Tibial artery (tissue), 4 donors: ENCODE data around the gene PBX4.
"Not testable (repeated sequence)": the region's sequence is repeated elsewhere in the genome, so short reads cannot be mapped to it uniquely, and the experiment has no call there.

Source experiments
- DNase-seq, 2 donors: peaks; one replicate each; pipeline ENCODE4 v3.0.0-alpha.2; 2019
- H3K27ac ChIP-seq, 2 donors: fragments of 200-600 bp; sonication (generic) in 1 of 2; 1 replicate in 1 of 2; 2 replicates in 1 of 2; pipeline ENCODE4 v1.5.1; 2018 to 2019; ENCODE audit warnings: mild to moderate bottlenecking in 1 of 2
- H3K27me3 ChIP-seq, 2 donors: fragments of 200-600 bp; sonication (generic) in 1 of 2; one replicate each; pipeline versions ENCODE4 v1.5.1 to v1.6.0; 2016 to 2019
- H3K36me3 ChIP-seq, 3 donors: fragments of 200-600 bp; sonication (generic) in 2 of 3; one replicate each; pipeline ENCODE4 v1.5.1; 2016 to 2019; ENCODE audit warnings: mild to moderate bottlenecking in 2 of 3
- H3K4me1 ChIP-seq, 4 donors: fragments of 200-600 bp; sonication (generic) in 2 of 4; 1 replicate in 3 of 4; 2 replicates in 1 of 4; pipeline ENCODE4 v1.5.1; 2016 to 2019
- H3K4me3 ChIP-seq, 2 donors: fragments of 200-600 bp; sonication (generic) in 1 of 2; 1 replicate in 1 of 2; 2 replicates in 1 of 2; pipeline ENCODE4 v1.5.1; 2018 to 2019; ENCODE audit warnings: mild to moderate bottlenecking in 2 of 2
- H3K9me3 ChIP-seq, 3 donors: fragments of 200-600 bp; sonication (generic) in 1 of 3; one replicate each; pipeline ENCODE4 v1.5.1; 2016 to 2019
- CTCF ChIP-seq, 2 experiments: fragments of 200-600 bp in 1 of 2; fragments of 450-650 bp in 1 of 2; IDR thresholded peaks; one replicate each; pipeline ENCODE4 v1.5.1; 2017 to 2019; ENCODE audit warnings: antibody characterized with exemption in 2 of 2, mild to moderate bottlenecking in 1 of 2, moderate library complexity in 1 of 2
- intact Hi-C: fragments of 100-400 bp; cut with DNase I; formaldehyde crosslinking; loops from one replicate; pipeline ENCODE4 v1.15.0; 2023; ENCODE audit warnings: low total_unique reads

Gene PBX4

GRCh38 chr19:19619181-19619848 is 828 bp upstream of the PBX4 start:
- Histone ChIP-seq H3K27me3 (peaks cover 0 to 30% of the 10 kb centered on the region in 2 donors), H3K27ac (no peak overlapping the region), H3K36me3 (peaks cover 0 to 9% (median 0%) of the 10 kb centered on the region in 3 donors), H3K9me3 (no peaks in the 10 kb centered on the region), H3K4me1 (peaks cover 0 to 9% (median 2%) of the 10 kb centered on the region in 4 donors), H3K4me3 (no peak overlapping the region)
- intact Hi-C loops, result no loop called here
- no peak for TF ChIP-seq CTCF (IDR thresholded peaks at IDR 0.05)
- DNase-seq, result no peak

- peaks cover 0 to 30% of the 10 kb centered on the region in 2 donors for H3K27me3 ChIP-seq
- intact Hi-C loops, result no loop called here
- H3K27ac ChIP-seq, result no peak overlapping the region
- peaks cover 0 to 9% (median 2%) of the 10 kb centered on the region in 4 donors for H3K4me1 ChIP-seq
- DNase-seq, result no peak
- TF ChIP-seq CTCF (IDR thresholded peaks at IDR 0.05), result no peak
- no peaks in the 10 kb centered on the region for H3K9me3 ChIP-seq
- H3K4me3 ChIP-seq, result no peak overlapping the region
- H3K36me3 ChIP-seq, result no peaks in the 10 kb centered on the region
Observed at GRCh38 chr19:19615086-19615485, 3.4 kb downstream of the PBX4 start.

- intact Hi-C loops, result no loop called here
- H3K9me3 ChIP-seq, result no peaks in the 10 kb centered on the region
Observed at GRCh38 chr19:19613506-19613905, 5.0 kb downstream of the PBX4 start.

GRCh38 chr19:19610376-19611202 is 7.9 kb downstream of the PBX4 start:
- H3K4me1 ChIP-seq, result no peaks in the 10 kb centered on the region
- H3K27ac ChIP-seq, result no peak overlapping the region
- DNase-seq, result no peak
- TF ChIP-seq CTCF (IDR thresholded peaks at IDR 0.05), result no peak
- H3K36me3 ChIP-seq, result no peaks in the 10 kb centered on the region
- intact Hi-C loops, result no loop called here
- H3K27me3 ChIP-seq, result peaks cover 0 to under 1% of the 10 kb centered on the region in 2 donors
- H3K9me3 ChIP-seq, result no peaks in the 10 kb centered on the region
- H3K4me3 ChIP-seq, result no peak overlapping the region

More at GRCh38 chr19:19613506-19613905, 5.0 kb downstream of the PBX4 start:
- TF ChIP-seq CTCF (IDR thresholded peaks at IDR 0.05), result no peak
- no peak overlapping the region for H3K4me3 ChIP-seq
- no peak for DNase-seq
- peaks cover 0 to 26% of the 10 kb centered on the region in 2 donors for H3K27me3 ChIP-seq
- no peak overlapping the region for H3K27ac ChIP-seq
- no peaks in the 10 kb centered on the region for H3K36me3 ChIP-seq
- H3K4me1 ChIP-seq, result peaks cover 0 to 6% (median 2%) of the 10 kb centered on the region in 4 donors

GRCh38 chr19:19606686-19607085 is 11.8 kb downstream of the PBX4 start:
- H3K36me3 ChIP-seq, H3K4me3 ChIP-seq, DNase-seq, H3K9me3 ChIP-seq, H3K27me3 ChIP-seq, intact Hi-C loops, H3K4me1 ChIP-seq, H3K27ac ChIP-seq: not testable (repeated sequence)

GRCh38 chr19:19606021-19606420 is 12.5 kb downstream of the PBX4 start:
- H3K36me3 ChIP-seq, result no peaks in the 10 kb centered on the region
- no peaks in the 10 kb centered on the region for H3K4me1 ChIP-seq
- no peaks in the 10 kb centered on the region for H3K9me3 ChIP-seq
- TF ChIP-seq CTCF (IDR thresholded peaks at IDR 0.05), result no peak
- H3K27ac ChIP-seq, result no peak overlapping the region
- no peaks in the 10 kb centered on the region for H3K27me3 ChIP-seq
- intact Hi-C loops, result no loop called here
- no peak for DNase-seq
- no peak overlapping the region for H3K4me3 ChIP-seq
